ENCODE results near the gene CDC42BPA. TPM values are rescaled to one million over a fixed set of nuclear protein-coding genes. Genes with fewer than 3 reads are reported as not detected.
A peak's percentile ranks its signal among the peaks of the same experiment; 100 is the strongest.

CDC42BPA gene
- total RNA-seq, 1 experiment from 2014 or later = 48.6 TPM

DNA sequence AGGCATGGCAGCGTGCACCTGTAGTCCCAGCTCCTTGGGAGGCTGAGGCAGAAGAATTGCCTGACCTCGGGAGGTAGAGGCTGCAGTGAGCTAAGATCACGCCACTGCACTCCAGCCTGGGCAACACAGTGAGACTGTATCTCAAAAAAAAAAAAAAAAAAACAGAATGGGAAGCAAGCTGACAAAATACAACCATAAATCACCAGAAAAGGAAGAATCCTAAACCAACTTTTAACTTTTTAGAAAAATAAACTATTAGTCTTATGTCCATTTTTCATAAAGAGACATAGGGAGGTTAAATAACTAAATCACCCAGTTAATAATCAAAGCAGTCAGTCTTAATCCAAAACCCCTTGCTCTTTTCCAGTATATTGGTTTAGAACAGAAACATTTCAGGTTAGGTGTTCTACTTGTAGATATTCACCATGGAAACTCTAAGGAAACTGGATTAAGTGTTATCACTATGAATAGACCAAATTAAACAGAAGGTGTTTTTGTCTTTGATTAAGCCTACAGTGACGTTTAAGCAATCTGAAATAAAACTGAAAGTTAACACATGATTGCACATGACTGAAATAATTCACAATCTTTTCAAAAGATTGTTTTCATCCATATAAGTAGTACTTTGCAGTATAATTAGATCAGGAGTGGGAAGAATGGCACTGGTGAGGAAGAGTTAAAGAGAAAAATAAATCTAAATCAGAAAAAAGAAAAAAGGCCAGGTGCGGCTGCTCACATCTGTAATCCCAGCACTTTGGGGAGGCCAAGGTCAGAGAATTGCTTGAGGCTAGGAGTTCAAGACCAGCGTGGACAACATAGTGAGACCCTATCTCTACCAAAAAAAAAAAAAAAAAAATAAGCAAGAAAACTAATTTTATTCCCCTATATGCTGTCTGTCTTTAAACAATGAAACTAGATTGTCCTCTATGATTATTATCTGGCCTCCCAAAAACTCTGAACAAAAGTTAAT is 9.6 kb downstream of the CDC42BPA start:
- DNase-seq = no peak
- Mint-ChIP-seq H3K27me3 (ENCODE audit: unreplicated experiment) (no peaks in the 10 kb centered on the region), H3K9me3 (ENCODE audit: low read depth, unreplicated experiment) (no peaks in the 10 kb centered on the region), H3K27ac (ENCODE audit: unreplicated experiment) (peak overlapping the region; percentile 14), H3K4me1 (ENCODE audit: low read depth, unreplicated experiment) (peaks cover 52% of the 10 kb centered on the region), H3K4me3 (ENCODE audit: low read depth, unreplicated experiment) (peak overlapping the region; percentile 25), H3K36me3 (ENCODE audit: insufficient read depth, unreplicated experiment) (no peaks in the 10 kb centered on the region)
- CTCF ChIA-PET = interaction anchor here (0.6 kb wide), 2 partner anchors 12 to 29 kb away, joined by 3 to 4 read pairs; no protein-coding TSS in a partner anchor
- intact Hi-C loops (cut with micrococcal nuclease; ENCODE audit: unreplicated experiment) = no loop called here
- TF ChIP-seq, protein P1, sequence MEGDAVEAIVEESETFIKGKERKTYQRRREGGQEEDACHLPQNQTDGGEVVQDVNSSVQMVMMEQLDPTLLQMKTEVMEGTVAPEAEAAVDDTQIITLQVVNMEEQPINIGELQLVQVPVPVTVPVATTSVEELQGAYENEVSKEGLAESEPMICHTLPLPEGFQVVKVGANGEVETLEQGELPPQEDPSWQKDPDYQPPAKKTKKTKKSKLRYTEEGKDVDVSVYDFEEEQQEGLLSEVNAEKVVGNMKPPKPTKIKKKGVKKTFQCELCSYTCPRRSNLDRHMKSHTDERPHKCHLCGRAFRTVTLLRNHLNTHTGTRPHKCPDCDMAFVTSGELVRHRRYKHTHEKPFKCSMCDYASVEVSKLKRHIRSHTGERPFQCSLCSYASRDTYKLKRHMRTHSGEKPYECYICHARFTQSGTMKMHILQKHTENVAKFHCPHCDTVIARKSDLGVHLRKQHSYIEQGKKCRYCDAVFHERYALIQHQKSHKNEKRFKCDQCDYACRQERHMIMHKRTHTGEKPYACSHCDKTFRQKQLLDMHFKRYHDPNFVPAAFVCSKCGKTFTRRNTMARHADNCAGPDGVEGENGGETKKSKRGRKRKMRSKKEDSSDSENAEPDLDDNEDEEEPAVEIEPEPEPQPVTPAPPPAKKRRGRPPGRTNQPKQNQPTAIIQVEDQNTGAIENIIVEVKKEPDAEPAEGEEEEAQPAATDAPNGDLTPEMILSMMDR (IDR thresholded peaks at IDR 0.05; ENCODE audit: unreplicated experiment) = no peak
- no TSS peak for BruUV-seq (replicated peaks)

DNA sequence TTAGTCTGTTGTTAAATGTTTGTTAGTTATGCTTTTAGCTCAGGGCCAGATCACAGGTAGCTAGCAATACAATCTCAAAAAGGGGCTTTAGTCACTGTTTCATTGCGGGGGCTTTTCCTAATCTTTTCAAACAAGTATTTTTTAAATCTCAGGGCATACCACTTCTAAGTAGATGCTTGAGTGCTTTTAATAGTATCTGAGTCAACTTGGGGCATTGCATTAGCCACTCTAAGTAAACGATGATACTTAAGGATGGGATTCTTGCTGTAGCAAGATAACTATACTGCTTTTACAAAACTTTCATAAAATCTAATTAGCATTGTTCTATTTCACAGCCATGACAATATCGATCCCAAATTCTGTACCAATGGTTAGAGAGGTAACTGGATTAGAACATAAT is 11.6 kb downstream of the CDC42BPA start:
- no peaks in the 10 kb centered on the region for H3K27me3 Mint-ChIP-seq (ENCODE audit: unreplicated experiment)
- CTCF ChIA-PET = interaction anchor here (0.6 to 1.0 kb wide), 2 partner anchors 9 to 10 kb away, joined by 3 to 5 read pairs; no protein-coding TSS in a partner anchor
- H3K4me3 Mint-ChIP-seq (ENCODE audit: low read depth, unreplicated experiment) = no peak overlapping the region
- H3K36me3 Mint-ChIP-seq (ENCODE audit: insufficient read depth, unreplicated experiment) = no peaks in the 10 kb centered on the region
- no peak overlapping the region for H3K27ac Mint-ChIP-seq (ENCODE audit: unreplicated experiment)
- no peaks in the 10 kb centered on the region for H3K9me3 Mint-ChIP-seq (ENCODE audit: low read depth, unreplicated experiment)
- no peak for DNase-seq
- TF ChIP-seq, protein P1 (IDR thresholded peaks at IDR 0.05; ENCODE audit: unreplicated experiment) = no peak
- H3K4me1 Mint-ChIP-seq (ENCODE audit: low read depth, unreplicated experiment) = peaks cover 39% of the 10 kb centered on the region
- intact Hi-C loops (cut with micrococcal nuclease; ENCODE audit: unreplicated experiment) = no loop called here
- BruUV-seq (replicated peaks) = no TSS peak

DNA sequence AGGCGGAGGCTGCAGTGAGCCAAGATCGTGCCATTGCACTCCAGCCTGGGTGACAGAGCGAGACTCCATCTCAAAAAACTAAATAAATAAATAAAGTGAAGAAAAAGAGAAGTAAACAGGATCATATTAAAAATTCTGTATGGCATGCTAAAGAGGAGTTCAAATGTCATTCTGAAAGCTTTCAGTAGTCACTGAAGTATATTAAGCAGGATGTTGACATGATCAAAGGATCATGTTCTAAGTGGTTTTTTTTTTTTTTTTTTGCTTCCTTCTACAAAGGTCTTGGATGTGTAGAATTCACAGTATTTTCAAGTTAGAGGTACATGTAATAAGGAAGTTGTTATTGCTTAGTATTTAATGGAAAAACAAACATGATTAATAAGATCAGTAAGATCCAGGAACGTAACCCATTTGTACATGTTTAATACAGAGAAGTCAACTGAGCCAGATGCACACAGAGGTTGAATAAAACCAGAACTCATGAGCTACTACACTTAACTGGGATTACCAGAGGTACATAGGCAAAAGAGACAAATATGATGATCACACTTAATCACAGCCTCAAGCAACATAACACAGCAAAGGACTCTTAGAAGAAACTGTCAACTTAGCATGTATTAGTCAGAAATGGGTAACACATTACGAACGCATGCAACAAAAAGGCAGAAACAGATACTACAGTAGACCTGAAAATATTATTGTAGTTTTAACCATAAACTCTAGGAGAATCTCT is 12.2 kb downstream of the CDC42BPA start:
- Mint-ChIP-seq H3K4me3 (ENCODE audit: low read depth, unreplicated experiment) (no peak overlapping the region), H3K9me3 (ENCODE audit: low read depth, unreplicated experiment) (no peaks in the 10 kb centered on the region), H3K27ac (ENCODE audit: unreplicated experiment) (no peak overlapping the region), H3K4me1 (ENCODE audit: low read depth, unreplicated experiment) (peaks cover 33% of the 10 kb centered on the region), H3K36me3 (ENCODE audit: insufficient read depth, unreplicated experiment) (no peaks in the 10 kb centered on the region), H3K27me3 (ENCODE audit: unreplicated experiment) (no peaks in the 10 kb centered on the region)
- intact Hi-C loops (cut with micrococcal nuclease; ENCODE audit: unreplicated experiment) = no loop called here
- TF ChIP-seq, protein P1 (IDR thresholded peaks at IDR 0.05; ENCODE audit: unreplicated experiment) = no peak
- CTCF ChIA-PET = interaction anchor here (1.0 kb wide), 1 partner anchor 9 kb away, joined by 5 read pairs; no protein-coding TSS in a partner anchor
- BruUV-seq (replicated peaks) = no TSS peak
- no peak for DNase-seq

DNA sequence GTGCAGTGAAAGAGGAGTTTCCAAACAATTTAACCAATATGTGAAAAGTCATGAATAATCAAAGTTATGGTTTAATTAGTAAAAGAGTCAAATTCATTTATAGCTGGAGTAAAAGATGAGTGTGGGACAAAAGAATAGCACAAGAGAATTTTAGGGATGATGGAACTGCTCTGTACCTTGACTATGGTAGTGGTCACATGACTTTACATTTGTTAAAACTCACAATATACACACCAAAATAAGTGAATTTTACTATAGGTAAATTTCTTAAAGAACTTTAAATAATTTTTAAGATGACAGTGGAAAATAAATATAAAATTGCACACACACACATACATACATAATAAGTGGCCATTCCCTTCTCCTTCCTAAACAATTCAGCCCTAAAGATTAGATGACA is 13.6 kb downstream of the CDC42BPA start:
- Mint-ChIP-seq H3K9me3 (ENCODE audit: low read depth, unreplicated experiment) (no peaks in the 10 kb centered on the region), H3K27me3 (ENCODE audit: unreplicated experiment) (no peaks in the 10 kb centered on the region), H3K4me1 (ENCODE audit: low read depth, unreplicated experiment) (peaks cover 35% of the 10 kb centered on the region), H3K27ac (ENCODE audit: unreplicated experiment) (no peak overlapping the region), H3K4me3 (ENCODE audit: low read depth, unreplicated experiment) (no peak overlapping the region), H3K36me3 (ENCODE audit: insufficient read depth, unreplicated experiment) (no peaks in the 10 kb centered on the region)
- intact Hi-C loops (cut with micrococcal nuclease; ENCODE audit: unreplicated experiment) = no loop called here
- DNase-seq = no peak
- no TSS peak for BruUV-seq (replicated peaks)
- CTCF ChIA-PET = no interaction called here
- TF ChIP-seq, protein P1 (IDR thresholded peaks at IDR 0.05; ENCODE audit: unreplicated experiment) = no peak

Data from Calu3 (cell line).